Liver (tissue), 9 donors: Measurements from ENCODE around the gene TSSC4. TPM values are rescaled to one million over a fixed set of nuclear protein-coding genes. Genes with fewer than 3 reads are reported as not detected.
A peak's percentile ranks its signal among the peaks of the same experiment; 100 is the strongest.

Source experiments
- DNase-seq: peaks from one replicate; pipeline ENCODE4 v3.0.0-alpha.2; 2017; ENCODE audit warnings: low spot score
- H3K27ac ChIP-seq, 2 donors: one replicate each; pipeline ENCODE4 v1.7.0; 2013; ENCODE audit warnings: inconsistent platforms in 2 of 2, low read length in 2 of 2, control low read depth in 1 of 2, low read depth in 1 of 2, mild to moderate bottlenecking in 1 of 2
- H3K27me3 ChIP-seq, 4 donors: one replicate each; pipeline versions ENCODE4 v1.6.1 to v1.7.0; 2013; ENCODE audit warnings: low read length in 3 of 4, inconsistent platforms in 1 of 4, mild to moderate bottlenecking in 1 of 4, moderate library complexity in 1 of 4; ENCODE audit not compliant: control insufficient read depth in 4 of 4, insufficient read depth in 4 of 4
- H3K36me3 ChIP-seq, 4 donors: one replicate each; pipeline versions ENCODE4 v1.6.1 to v1.7.0; 2013; ENCODE audit warnings: low read length in 3 of 4, mild to moderate bottlenecking in 3 of 4, low read depth in 1 of 4, moderate library complexity in 1 of 4; ENCODE audit not compliant: control insufficient read depth in 4 of 4, insufficient read depth in 3 of 4
- H3K4me1 ChIP-seq, 4 donors: one replicate each; pipeline versions ENCODE4 v1.6.1 to v1.7.0; 2013; ENCODE audit warnings: low read length in 3 of 4, mild to moderate bottlenecking in 3 of 4, moderate library complexity in 1 of 4; ENCODE audit not compliant: control insufficient read depth in 4 of 4, insufficient read depth in 4 of 4
- H3K4me3 ChIP-seq, 3 donors: one replicate each; pipeline versions ENCODE4 v1.6.1 to v1.7.0; 2013; ENCODE audit warnings: low read length in 3 of 3, control low read depth in 1 of 3, low read depth in 1 of 3, mild to moderate bottlenecking in 1 of 3
- H3K9ac ChIP-seq, 2 donors: one replicate each; pipeline ENCODE4 v1.7.0; 2013; ENCODE audit warnings: low read length in 2 of 2, mild to moderate bottlenecking in 2 of 2, moderate library complexity in 2 of 2, control low read depth in 1 of 2, low read depth in 1 of 2
- H3K9me3 ChIP-seq, 4 donors: one replicate each; pipeline versions ENCODE4 v1.6.1 to v1.7.0; 2013; ENCODE audit warnings: low read length in 3 of 4; ENCODE audit not compliant: control insufficient read depth in 4 of 4
- ATF3 ChIP-seq: IDR thresholded peaks from 2 replicates; pipeline ENCODE4 v1.6.1; 2016; ENCODE audit warnings: antibody characterized with exemption
- EGR1 ChIP-seq, 2 donors: IDR thresholded peaks; 2 replicates each; pipeline ENCODE4 v1.6.1; 2016 to 2018; ENCODE audit warnings: antibody characterized with exemption in 2 of 2, low read depth in 2 of 2
- FOXA1 ChIP-seq: IDR thresholded peaks from 2 replicates; pipeline ENCODE4 v1.6.1; 2016; ENCODE audit warnings: antibody characterized with exemption
- FOXA2 ChIP-seq: IDR thresholded peaks from 2 replicates; pipeline ENCODE4 v1.6.1; 2016; ENCODE audit warnings: antibody characterized with exemption
- GABPA ChIP-seq, 2 donors: IDR thresholded peaks in 1 of 2; conservative IDR thresholded peaks in 1 of 2; 2 replicates each; pipeline ENCODE4 v1.6.1; 2016; ENCODE audit warnings: antibody characterized with exemption in 2 of 2, mild to moderate bottlenecking in 1 of 2, moderate library complexity in 1 of 2
- NR2F2 ChIP-seq: IDR thresholded peaks from 2 replicates; pipeline ENCODE4 v1.6.1; 2016; ENCODE audit warnings: antibody characterized with exemption
- RAD21 ChIP-seq, 2 donors: IDR thresholded peaks; 2 replicates each; pipeline ENCODE4 v1.6.1; 2016; ENCODE audit warnings: antibody characterized with exemption in 2 of 2, mild to moderate bottlenecking in 2 of 2
- REST ChIP-seq: IDR thresholded peaks from 2 replicates; pipeline ENCODE4 v1.6.1; 2016; ENCODE audit warnings: antibody characterized with exemption, mild to moderate bottlenecking
- RXRA ChIP-seq, 2 donors: IDR thresholded peaks; 2 replicates each; pipeline ENCODE4 v1.6.1; 2017 to 2018; ENCODE audit warnings: antibody characterized with exemption in 2 of 2, mild to moderate bottlenecking in 1 of 2
- YY1 ChIP-seq: IDR thresholded peaks from 2 replicates; pipeline ENCODE4 v1.6.1; 2016; ENCODE audit warnings: antibody characterized with exemption, mild to moderate bottlenecking
- WGBS: extraction: QIAGEN DNeasy Blood & Tissue Kit; methylation state at CpG from one replicate; pipeline ENCODE4 v1.1.7; 2013; 5-methylcytosine and 5-hydroxymethylcytosine counted together
- polyA plus RNA-seq, 2 donors: library from polyadenylated mRNA; stranded (reverse) in 1 of 2; unstranded in 1 of 2; fragments of 200-250 nt in 1 of 2; fragments of >200 nt in 1 of 2; fragmentation: Nextera tagmentation in 1 of 2; extraction: Ambion mirVana in 1 of 2; gene quantifications; one replicate each; pipeline versions ENCODE4 v1.2.1 to v1.2.3, GENCODE V29; 2013 to 2015
- total RNA-seq, 2 donors: library from RNA; depleted of rRNA; stranded (reverse); fragments of >200 nt; gene quantifications; one replicate each; pipeline ENCODE4 v1.2.3, GENCODE V29; 2014
- donor health status: healthy.
- donor health status: healthy.
- donor health status: healthy.
- donor health status: healthy.
- donor health status: healthy.

Gene TSSC4
- total and polyA plus RNA-seq, 4 donors: 15.8 to 19.1 (median 17.6) TPM

GRCh38 chr11:2376751-2377451 is 23.6 kb upstream of the TSSC4 start, which contains the start of gene CD81:
TSS of gene CD81 (plus strand) at chr11:2377310. CDS start at chr11:2377550, 240 bp downstream.
- DNase-seq: peak; percentile 66
- peaks cover 32 to 56% (median 46%) of the 10 kb centered on the region in 4 donors for H3K4me1 ChIP-seq
- TF ChIP-seq YY1: no peak
- no peak for TF ChIP-seq RXRA (IDR thresholded peaks at IDR 0.05)
- no peak for TF ChIP-seq GABPA (IDR thresholded peaks at IDR 0.05 in 1 of 2, conservative IDR thresholded peaks at IDR 0.05 in 1 of 2)
- no peak for TF ChIP-seq ATF3
- TF ChIP-seq RAD21 (IDR thresholded peaks at IDR 0.05): no peak
- TF ChIP-seq EGR1 (IDR thresholded peaks at IDR 0.05; ENCODE audit: low read depth in 2 of 2): no peak
- H3K4me3 ChIP-seq: peak within 1 kb of the TSS; percentile 85 to 98 (median 93)
- no peaks in the 10 kb centered on the region for H3K27me3 ChIP-seq
- H3K36me3 ChIP-seq: no peaks in the 10 kb centered on the region
- peak within 1 kb of the TSS; percentile 91 to 93 for H3K27ac ChIP-seq
- no peaks in the 10 kb centered on the region for H3K9me3 ChIP-seq
- peak within 1 kb of the TSS; percentile 85 to 95 for H3K9ac ChIP-seq
- 5% methylated on average over 65 of the region's 65 CpGs for WGBS

- Histone ChIP-seq H3K4me3 (peak overlapping the region; percentile 85 to 98 (median 93)), H3K27me3 (no peaks in the 10 kb centered on the region), H3K9me3 (no peaks in the 10 kb centered on the region), H3K9ac (peak overlapping the region; percentile 85 to 95), H3K27ac (peak overlapping the region; percentile 91 to 93), H3K4me1 (peaks cover 37 to 65% (median 55%) of the 10 kb centered on the region in 4 donors), H3K36me3 (no peaks in the 10 kb centered on the region)
- WGBS: under 1% methylated on average over 88 of the region's 88 CpGs
- TF ChIP-seq NR2F2 (no peak), RXRA (IDR thresholded peaks at IDR 0.05) (no peak), FOXA2 (no peak), GABPA (IDR thresholded peaks at IDR 0.05 in 1 of 2, conservative IDR thresholded peaks at IDR 0.05 in 1 of 2) (no peak), REST (no peak), FOXA1 (no peak)
- no peak for DNase-seq
These were observed 22.8 kb upstream of the TSSC4 start for GRCh38 chr11:2377511-2378443.
